Epithelial cell of proximal tubule (primary cell): ENCODE measurements around the gene PPIE. TPM values are rescaled to one million over a fixed set of nuclear protein-coding genes. Genes with fewer than 3 reads are reported as not detected.
A peak's percentile ranks its signal among the peaks of the same experiment; 100 is the strongest.

Source experiments
- DNase-seq: peaks from one replicate; pipeline ENCODE4 v3.0.0-alpha.2; 2011; ENCODE audit warnings: low read depth
- H3K4me3 ChIP-seq: 2 replicates; pipeline ENCODE4 v1.5.1; 2011; ENCODE audit warnings: low read depth, mild to moderate bottlenecking, low read length
- CTCF ChIP-seq: conservative IDR thresholded peaks from 2 replicates; pipeline ENCODE4 v1.5.1; 2012; ENCODE audit warnings: low read depth, mild to moderate bottlenecking, low read length
- total RNA-seq: library from RNA; depleted of rRNA; stranded (reverse); fragments of >200 nt; gene quantifications from 2 replicates; pipeline ENCODE4 v1.2.3, GENCODE V29; 2015

The PPIE gene
- total RNA-seq, 1 donor from 2014 or later, result 58.7 TPM

DNA sequence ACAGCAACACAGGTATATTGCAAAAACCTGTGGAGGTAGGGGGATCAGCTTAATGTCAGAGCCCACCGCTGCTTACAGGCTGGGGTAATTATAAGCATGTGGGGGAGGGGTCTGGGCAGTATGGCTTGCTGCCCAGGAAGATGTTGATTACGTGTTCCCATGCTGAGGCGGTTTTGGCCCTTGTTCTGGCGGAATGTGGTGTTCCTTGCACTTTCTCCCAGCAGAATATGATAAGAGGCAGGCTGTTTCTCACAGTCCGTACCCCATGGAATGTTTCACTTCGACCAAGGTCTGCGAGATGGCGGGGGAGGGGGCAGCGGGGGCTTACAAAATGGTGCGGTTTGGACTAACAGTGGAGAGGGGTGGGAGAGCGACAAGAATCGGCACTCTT lies 37.6 kb upstream of the PPIE start:
- H3K4me3 ChIP-seq, result peak overlapping the region; percentile 10
- no peak for TF ChIP-seq CTCF
- DNase-seq, result no peak

DNA sequence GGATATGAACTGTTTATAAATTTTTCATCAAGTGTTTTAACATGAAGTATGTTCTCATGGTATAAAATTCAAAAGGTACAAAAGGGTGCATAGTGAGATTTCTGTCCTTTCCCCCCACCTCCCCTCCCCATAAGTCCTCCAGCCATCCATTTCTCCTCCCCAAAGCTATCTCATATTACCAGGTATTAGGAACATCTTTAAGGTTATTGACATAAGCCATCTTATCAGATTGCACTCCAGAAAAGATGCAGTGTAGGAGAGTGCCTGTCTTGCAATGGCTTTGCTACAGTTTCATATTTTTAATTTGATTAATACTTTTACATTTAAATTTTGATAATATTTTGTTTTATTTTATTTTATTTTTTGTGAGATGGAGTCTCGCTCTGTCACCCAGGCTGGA lies 33.9 kb upstream of the PPIE start:
- H3K4me3 ChIP-seq, result no peak overlapping the region
- no peak for DNase-seq
- no peak for TF ChIP-seq CTCF

GRCh38 chr1:39707506-39707905 lies 31.2 kb upstream of the PPIE start:
- no peak overlapping the region for H3K4me3 ChIP-seq
- DNase-seq, result no peak
- TF ChIP-seq CTCF, result no peak

GRCh38 chr1:39711104-39711965 lies 27.3 kb upstream of the PPIE start:
- no peak overlapping the region for H3K4me3 ChIP-seq
- no peak for TF ChIP-seq CTCF
- DNase-seq, result no peak

DNA sequence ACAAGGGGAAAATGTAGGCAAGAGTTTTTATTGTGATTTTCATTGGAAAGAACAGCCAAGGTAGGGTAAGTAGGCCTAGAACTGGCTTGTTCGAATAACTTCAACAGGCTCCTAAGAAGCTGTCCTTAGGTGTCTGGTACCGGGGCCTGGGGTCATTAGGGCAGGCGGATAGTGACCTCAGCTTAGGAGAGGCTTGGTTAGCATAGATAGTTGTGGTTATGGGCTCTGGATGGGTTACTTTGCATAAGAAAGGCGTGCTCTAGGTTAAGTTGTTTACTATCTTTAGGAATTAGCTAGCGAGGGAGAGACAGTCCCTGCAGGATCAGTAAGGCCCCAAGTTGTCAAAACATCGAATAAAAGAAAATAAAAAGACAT lies 26.7 kb upstream of the PPIE start:
- TF ChIP-seq CTCF, result no peak
- H3K4me3 ChIP-seq, result no peak overlapping the region
- no peak for DNase-seq

DNA sequence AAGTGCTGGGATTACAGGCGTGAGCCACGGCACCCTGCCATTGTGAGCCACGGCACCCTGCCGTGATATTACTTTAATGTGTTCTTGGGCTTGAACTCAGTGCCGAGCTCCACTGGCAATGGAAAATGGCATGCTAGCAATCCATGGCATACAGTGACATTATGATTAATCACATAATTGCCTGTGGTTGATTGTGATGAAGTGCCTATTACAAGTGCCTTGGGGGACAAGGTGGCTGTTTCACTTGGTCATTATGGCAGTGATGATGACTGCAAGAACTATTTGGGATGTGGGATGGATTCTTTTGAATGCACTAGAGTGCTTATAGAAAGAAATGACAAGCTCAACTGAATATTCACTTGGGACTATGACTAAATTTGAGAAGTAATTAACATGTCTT lies 25.1 kb upstream of the PPIE start:
- H3K4me3 ChIP-seq, result no peak overlapping the region
- TF ChIP-seq CTCF, result no peak

GRCh38 chr1:39717809-39718208 lies 20.9 kb upstream of the PPIE start:
- DNase-seq, result no peak
- TF ChIP-seq CTCF, result no peak
- H3K4me3 ChIP-seq, result no peak overlapping the region

More for the DNA sequence above, 25.1 kb upstream of the PPIE start:
- DNase-seq, result no peak
